Posterior vena cava (tissue), 2 donors: Measurements from ENCODE around the gene RPL26. TPM values are rescaled to one million over a fixed set of nuclear protein-coding genes. Genes with fewer than 3 reads are reported as not detected.
"Not testable (repeated sequence)": the region's sequence is repeated elsewhere in the genome, so short reads cannot be mapped to it uniquely, and the experiment has no call there.

ENCODE experiments used
- DNase-seq: peaks from one replicate; pipeline ENCODE4 v3.0.0-alpha.2; 2020; ENCODE audit warnings: low spot score
- intact Hi-C, 2 donors: fragments of 100-400 bp; cut with DNase I; formaldehyde crosslinking; loops; one replicate each; pipeline versions ENCODE4 v1.14.1 to v1.14.2; 2022 to 2023
- total RNA-seq, 2 donors: library from RNA; stranded (reverse); fragmentation: NEBNext Ultra II Directional; extraction: Animal tissue kit (Norgen Biotek cat#: 25700); gene quantifications; one replicate each; pipeline ENCODE4 v1.2.1, GENCODE V29; 2021
- donor health status: DM: yes; HTN: yes; CAD: no.
- donor health status: DM: yes; HTN: yes; CAD: no.

RPL26 gene
- total RNA-seq, 2 donors from 2014 or later: 1,249 to 1,265 TPM

- intact Hi-C loops: no loop called here
- DNase-seq: no peak
These were observed 20.0 kb upstream of the RPL26 start for GRCh38 chr17:8402921-8403536.

- DNase-seq: no peak
- intact Hi-C loops: no loop called here
These were observed 18.1 kb upstream of the RPL26 start for GRCh38 chr17:8401107-8401506.

GRCh38 chr17:8398980-8399379 is 16.0 kb upstream of the RPL26 start:
- intact Hi-C loops: no loop called here
- no peak for DNase-seq

GRCh38 chr17:8397636-8398035 is 14.6 kb upstream of the RPL26 start, which contains the start of gene RNF222:
RNF222 (minus strand) TSS chr17:8397827; CDS start chr17:8393461, 4,366 bp downstream.
- DNase-seq: no peak
- intact Hi-C loops: no loop called here

GRCh38 chr17:8394497-8394896 is 11.5 kb upstream of the RPL26 start:
- intact Hi-C loops, DNase-seq: not testable (repeated sequence)

- DNase-seq: no peak
- intact Hi-C loops: no loop called here
These were observed 10.7 kb upstream of the RPL26 start for GRCh38 chr17:8393470-8394231.

- intact Hi-C loops: no loop called here
- DNase-seq: no peak
These were observed 9.9 kb upstream of the RPL26 start for GRCh38 chr17:8392674-8393469.

- DNase-seq: no peak
- intact Hi-C loops: no loop called here
These were observed 9.3 kb upstream of the RPL26 start for GRCh38 chr17:8392274-8392673.

GRCh38 chr17:8391711-8392110 is 8.7 kb upstream of the RPL26 start:
- intact Hi-C loops: no loop called here
- no peak for DNase-seq

GRCh38 chr17:8387914-8388651 is 5.1 kb upstream of the RPL26 start:
- intact Hi-C loops: no loop called here
- DNase-seq: no peak

GRCh38 chr17:8386841-8387240 is 3.8 kb upstream of the RPL26 start:
- no peak for DNase-seq
- intact Hi-C loops: no loop called here

GRCh38 chr17:8384801-8385378 is 1.9 kb upstream of the RPL26 start:
- intact Hi-C loops: no loop called here
- DNase-seq: no peak

GRCh38 chr17:8382880-8383142 is 182 bp downstream of the RPL26 start:
- intact Hi-C loops: no loop called here
- DNase-seq: no peak

GRCh38 chr17:8382052-8382879 is 727 bp downstream of the RPL26 start:
- intact Hi-C loops: no loop called here
- DNase-seq: no peak

- intact Hi-C loops: no loop called here
- no peak for DNase-seq
These were observed 2.9 kb downstream of the RPL26 start for GRCh38 chr17:8380049-8380448.

- DNase-seq, intact Hi-C loops: not testable (repeated sequence)
These were observed 4.9 kb downstream of the RPL26 start for GRCh38 chr17:8378117-8378516.

GRCh38 chr17:8377422-8377821 is 5.6 kb downstream of the RPL26 start:
- intact Hi-C loops: no loop called here
- no peak for DNase-seq

GRCh38 chr17:8376271-8377067 is 6.5 kb downstream of the RPL26 start, which contains the start of gene KRABD2:
KRABD2 (minus strand) TSS chr17:8376704.
- DNase-seq: peak; percentile 97
- intact Hi-C loops: no loop called here
